ENCODE measurements around the gene MGAT4A.

GRCh38 chr2:98778741-98779483 is 48.0 kb upstream of the MGAT4A start:
- TF ChIP-seq POLR2A (IDR thresholded peaks at IDR 0.05; ENCODE audit: control extremely low read depth in 1 of 2, low read depth in 2 of 2, low read length in 2 of 2) (no peak), CTCF (IDR thresholded peaks at IDR 0.05; ENCODE audit: control extremely low read depth in 1 of 3, insufficient read depth in 1 of 3, low read depth in 1 of 3, low read length in 3 of 3) (no peak), TCF12 (IDR thresholded peaks at IDR 0.05; ENCODE audit: low read depth, low read length) (no peak), GTF2F1 (IDR thresholded peaks at IDR 0.05; ENCODE audit: borderline replicate concordance, low read depth, low read length) (no peak), RAD21 (IDR thresholded peaks at IDR 0.05 in 1 of 2, conservative IDR thresholded peaks at IDR 0.05 in 1 of 2; ENCODE audit: low read depth in 2 of 2, low read length in 2 of 2) (no peak), SP2 (IDR thresholded peaks at IDR 0.05; ENCODE audit: low read length) (no peak), HDAC2 (IDR thresholded peaks at IDR 0.05; ENCODE audit: borderline replicate concordance in 1 of 2, low read depth in 2 of 2, low read length in 2 of 2) (no peak), SRF (IDR thresholded peaks at IDR 0.05; ENCODE audit: low read depth, low read length) (no peak)

Data from H1 (cell line).